Heart left ventricle (tissue), 16 donors: ENCODE results near the gene SF3B5. TPM values are rescaled to one million over a fixed set of nuclear protein-coding genes. Genes with fewer than 3 reads are reported as not detected.
"Not testable (repeated sequence)": the region's sequence is repeated elsewhere in the genome, so short reads cannot be mapped to it uniquely, and the experiment has no call there.

Experiments
- ATAC-seq, 4 donors: fragments of 200-7000 bp; cut with Tn5 transposase; one replicate each; pipeline ENCODE4 v1.9.1; 2020 to 2022; ENCODE audit warnings: moderate library complexity in 4 of 4, mild to moderate bottlenecking in 3 of 4, moderate number of reproducible peaks in 1 of 4
- DNase-seq, 5 donors: peaks; one replicate each; pipeline ENCODE4 v3.0.0-alpha.2; 2020
- H3K27ac ChIP-seq, 12 donors: fragments of 200-600 bp; sonication (generic) in 4 of 12; one replicate each; pipeline versions ENCODE4 v1.5.0 to v1.8.0; 2016 to 2022; ENCODE audit warnings: mild to moderate bottlenecking in 2 of 12
- H3K27me3 ChIP-seq, 9 donors: fragments of 200-600 bp; sonication (generic) in 2 of 9; one replicate each; pipeline versions ENCODE4 v1.5.1 to v1.8.0; 2016 to 2022; ENCODE audit warnings: mild to moderate bottlenecking in 3 of 9
- H3K36me3 ChIP-seq, 9 donors: fragments of 200-600 bp; sonication (generic) in 2 of 9; one replicate each; pipeline versions ENCODE4 v1.5.0 to v1.8.0; 2018 to 2022; ENCODE audit warnings: mild to moderate bottlenecking in 2 of 9
- H3K4me1 ChIP-seq, 12 donors: fragments of 200-600 bp; sonication (generic) in 4 of 12; one replicate each; pipeline versions ENCODE4 v1.5.0 to v1.8.0; 2016 to 2022; ENCODE audit warnings: mild to moderate bottlenecking in 3 of 12
- H3K4me3 ChIP-seq, 12 donors: fragments of 200-600 bp; sonication (generic) in 4 of 12; one replicate each; pipeline versions ENCODE4 v1.5.0 to v1.8.0; 2017 to 2022; ENCODE audit warnings: mild to moderate bottlenecking in 9 of 12, moderate library complexity in 4 of 12
- H3K9me3 ChIP-seq, 12 donors: fragments of 200-600 bp; sonication (generic) in 4 of 12; one replicate each; pipeline versions ENCODE4 v1.5.0 to v1.8.0; 2016 to 2022; ENCODE audit warnings: mild to moderate bottlenecking in 1 of 12
- CTCF ChIP-seq, 12 donors: fragments of 200-600 bp; sonication (generic) in 4 of 12; IDR thresholded peaks; one replicate each; pipeline versions ENCODE4 v1.5.0 to v1.8.0; 2018 to 2022; ENCODE audit warnings: antibody characterized with exemption in 12 of 12, mild to moderate bottlenecking in 5 of 12
- POLR2A ChIP-seq, 2 donors: fragments of 450-650 bp; IDR thresholded peaks; one replicate each; pipeline ENCODE4 v1.6.1; 2017; ENCODE audit warnings: antibody characterized with exemption in 2 of 2, mild to moderate bottlenecking in 2 of 2, moderate library complexity in 2 of 2
- WGBS, 4 donors: extraction: QIAGEN DNeasy Blood & Tissue Kit in 2 of 4; methylation state at CpG; one replicate each; pipeline versions ENCODE4 v1.1.5 to v1.1.7; 2013 to 2018; 5-methylcytosine and 5-hydroxymethylcytosine counted together
- intact Hi-C, 10 donors: fragments of 100-400 bp; cut with DNase I; formaldehyde crosslinking; loops; one replicate each; pipeline versions ENCODE4 v1.11.1 to v1.14.2; 2022
- polyA plus RNA-seq, 2 donors: library from polyadenylated mRNA; stranded (reverse); fragments of 200-250 nt; gene quantifications; one replicate each; pipeline ENCODE4 v1.2.3, GENCODE V29; 2013
- total RNA-seq, 9 donors: library from RNA; depleted of rRNA in 2 of 9; stranded (reverse); fragments of >200 nt in 2 of 9; fragmentation: NEBNext Ultra II Directional in 3 of 9; extraction: Animal tissue kit (Norgen Biotek cat#: 25700) in 3 of 9; gene quantifications; one replicate each; pipeline versions ENCODE4 v1.1.0 to v1.2.4, GENCODE V29; 2016 to 2023
- donor health status: ischemic (EF 13 %, LVEDD 7.1; RV severe dilation, severe dysfunction).
- donor health status: healthy with polysubstance abuse.
- donor health status: DM: no; HTN: yes; CAD: no.
- donor health status: DM: no; HTN: no; CAD: no.
- donor health status: ischemic (EF 25% LVEDD 6.9; RV normal size, moderate dysfunction).
- donor health status: ischemic (EF 25% LVEDD 5.7; RV mildly dilated, moderate dysfunction).
- donor health status: healthy.
- donor health status: DM: yes; HTN: yes; CAD: no.
- donor health status: ischemic (EF 35%, LVEDD 5.7; RV mildly dilated, moderate dysfunction).
- donor health status: nonischemic (EF 11% LVEDD 7.7; RV severe dilation, severe dysfunction).
- donor health status: DM: yes; HTN: yes; CAD: no.
- donor health status: PGD.
- donor health status: ischemic (EF 29% LVEDD 5.4; RV normal size, mild dysfunction).
- donor health status: nonischemic (EF 23%, LVEDD 6.1; RV moderate dilation, normal function).

Gene SF3B5
- total and polyA plus RNA-seq, 11 donors: 99.5 to 281 (median 130) TPM

DNA sequence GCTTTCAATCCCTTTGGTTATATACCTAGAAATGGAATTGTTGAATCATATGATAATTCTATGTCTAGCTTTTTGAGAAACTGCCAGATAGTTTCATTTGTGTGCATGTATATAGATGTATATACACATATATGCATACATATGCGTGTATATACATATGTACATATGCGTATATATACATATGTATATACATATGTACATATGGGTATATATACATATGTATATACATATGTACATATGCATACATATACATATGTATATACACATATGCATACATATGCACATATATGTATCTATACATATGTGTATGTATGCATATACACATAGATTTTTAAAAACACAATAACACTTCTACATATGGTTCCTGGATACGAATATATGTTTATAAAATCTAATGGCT lies 8.4 kb downstream of the SF3B5 start:
- H3K9me3 ChIP-seq: no peaks in the 10 kb centered on the region
- WGBS, 4 donors: 94 to 98% (median 97%) methylated on average over 3 of the region's 3 CpGs
- ATAC-seq: no peak
- H3K27me3 ChIP-seq: no peaks in the 10 kb centered on the region
- intact Hi-C loops: no loop called here
- H3K36me3 ChIP-seq: peaks cover 0 to 12% (median 4%) of the 10 kb centered on the region in 9 donors
- TF ChIP-seq CTCF (IDR thresholded peaks at IDR 0.05): no peak
- no peak for TF ChIP-seq POLR2A (IDR thresholded peaks at IDR 0.05)
- no peak for DNase-seq
- no peaks in the 10 kb centered on the region for H3K4me1 ChIP-seq
- no peak overlapping the region for H3K4me3 ChIP-seq
- H3K27ac ChIP-seq: no peak overlapping the region

DNA sequence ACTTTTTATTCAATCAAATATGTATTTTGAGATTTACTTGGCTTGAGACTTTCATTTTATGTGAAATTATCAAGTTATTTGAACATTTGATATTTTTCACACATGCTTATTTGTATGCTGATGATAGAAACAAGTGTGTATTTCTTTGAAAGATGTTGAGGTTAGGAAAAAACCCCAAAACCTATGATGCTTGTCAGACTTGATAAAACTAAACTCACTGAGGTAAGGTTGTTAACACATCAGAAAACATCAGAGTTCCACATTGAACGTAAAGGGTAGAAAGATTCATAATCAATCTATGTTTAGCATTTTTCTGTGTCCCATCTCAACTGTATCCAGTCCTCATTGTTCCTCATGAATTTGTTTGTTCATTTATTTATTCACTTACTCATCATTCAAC lies 12.2 kb downstream of the SF3B5 start:
- Histone ChIP-seq H3K4me3 (no peak overlapping the region), H3K27me3 (no peaks in the 10 kb centered on the region), H3K36me3 (peaks cover 0 to 9% (median 4%) of the 10 kb centered on the region in 9 donors), H3K4me1 (no peaks in the 10 kb centered on the region), H3K27ac (no peak overlapping the region), H3K9me3 (no peaks in the 10 kb centered on the region)
- DNase-seq (no peak), ATAC-seq (no peak)
- 80 to 91% (median 87%) methylated on average over 1 of the region's 1 CpG for WGBS, 4 donors
- intact Hi-C loops: no loop called here
- TF ChIP-seq POLR2A (IDR thresholded peaks at IDR 0.05): no peak
- TF ChIP-seq CTCF (IDR thresholded peaks at IDR 0.05): no peak

GRCh38 chr6:144082412-144082811 lies 13.0 kb downstream of the SF3B5 start:
- H3K9me3 ChIP-seq, H3K36me3 ChIP-seq, H3K27ac ChIP-seq, H3K4me3 ChIP-seq, H3K27me3 ChIP-seq, DNase-seq, intact Hi-C loops, ATAC-seq, H3K4me1 ChIP-seq: not testable (repeated sequence)
- 0 to 95% (median 83%) methylated on average over 1 to 3 of the region's 3 CpGs for WGBS, 4 donors

GRCh38 chr6:144077871-144078270 lies 17.5 kb downstream of the SF3B5 start:
- TF ChIP-seq CTCF (IDR thresholded peaks at IDR 0.05) (no peak), POLR2A (IDR thresholded peaks at IDR 0.05) (no peak)

GRCh38 chr6:144075875-144076274 lies 19.5 kb downstream of the SF3B5 start:
- 83 to 96% (median 90%) methylated on average over 1 of the region's 1 CpG for WGBS, 4 donors
- no peaks in the 10 kb centered on the region for H3K36me3 ChIP-seq
- H3K4me1 ChIP-seq: no peaks in the 10 kb centered on the region

More at GRCh38 chr6:144077871-144078270, 17.5 kb downstream of the SF3B5 start:
- ATAC-seq (no peak), DNase-seq (no peak)
- Histone ChIP-seq H3K4me1 (no peaks in the 10 kb centered on the region), H3K36me3 (no peaks in the 10 kb centered on the region), H3K9me3 (no peaks in the 10 kb centered on the region), H3K4me3 (no peak overlapping the region), H3K27ac (no peak overlapping the region), H3K27me3 (no peaks in the 10 kb centered on the region)
- intact Hi-C loops: no loop called here
- 81 to 87% (median 84%) methylated on average over 2 of the region's 2 CpGs for WGBS, 4 donors

More at GRCh38 chr6:144075875-144076274, 19.5 kb downstream of the SF3B5 start:
- TF ChIP-seq POLR2A (IDR thresholded peaks at IDR 0.05) (no peak), CTCF (IDR thresholded peaks at IDR 0.05) (no peak)
- ATAC-seq (no peak), DNase-seq (no peak)
- H3K27ac ChIP-seq: no peak overlapping the region
- intact Hi-C loops: no loop called here
- H3K9me3 ChIP-seq: no peaks in the 10 kb centered on the region
- H3K27me3 ChIP-seq: no peaks in the 10 kb centered on the region
- H3K4me3 ChIP-seq: no peak overlapping the region
